RPMI7951 (cell line): Measurements from ENCODE around the gene MTCL1. TPM values are rescaled to one million over a fixed set of nuclear protein-coding genes. Genes with fewer than 3 reads are reported as not detected.
A peak's percentile ranks its signal among the peaks of the same experiment; 100 is the strongest.
"Not testable (repeated sequence)": the region's sequence is repeated elsewhere in the genome, so short reads cannot be mapped to it uniquely, and the experiment has no call there.

Experiments used
- DNase-seq: peaks from one replicate; pipeline ENCODE4 v3.0.0-alpha.2; 2012; ENCODE audit warnings: low read depth
- total RNA-seq: library from RNA; depleted of rRNA; stranded (reverse); fragments of >200 nt; shearing (Covaris generic); gene quantifications from 2 replicates; pipeline ENCODE4 v1.2.3, GENCODE V29; 2014

MTCL1 gene
- total RNA-seq, 1 experiment from 2014 or later = 9.3 TPM

- no peak for DNase-seq
Observed at GRCh38 chr18:8744038-8744437, 38.7 kb downstream of the MTCL1 start.

DNA sequence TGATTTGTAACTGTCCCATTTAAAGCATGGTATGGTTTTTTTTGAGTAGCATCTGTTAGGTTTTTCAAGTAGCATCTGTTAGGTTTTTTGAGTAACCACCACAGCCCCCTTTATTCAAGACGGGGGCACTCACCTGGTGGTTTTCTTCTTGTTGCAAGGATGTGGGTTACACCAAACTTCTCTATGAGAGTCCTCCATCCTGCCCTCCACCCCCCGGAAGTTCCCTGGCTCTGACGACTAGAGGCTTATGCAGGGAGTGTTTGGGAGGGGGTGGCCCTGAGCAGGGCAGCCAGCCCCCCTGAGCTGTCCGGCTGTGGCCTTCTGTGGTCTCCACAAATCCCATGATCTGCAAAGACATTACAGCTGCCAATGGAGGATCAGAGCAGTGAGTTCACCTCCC is 39.3 kb downstream of the MTCL1 start:
- no peak for DNase-seq

GRCh38 chr18:8745355-8746014 is 40.1 kb downstream of the MTCL1 start:
- DNase-seq = no peak

GRCh38 chr18:8747440-8747937 is 42.1 kb downstream of the MTCL1 start:
- peak; percentile 80 for DNase-seq

- no peak for DNase-seq
Observed at GRCh38 chr18:8749492-8749891, 44.1 kb downstream of the MTCL1 start.

GRCh38 chr18:8750954-8751415 is 45.6 kb downstream of the MTCL1 start:
- DNase-seq = peak; percentile 92

- DNase-seq = no peak
Observed at GRCh38 chr18:8751692-8752091, 46.3 kb downstream of the MTCL1 start.

- peak; percentile 31 for DNase-seq
Observed at GRCh38 chr18:8752329-8752728, 47.0 kb downstream of the MTCL1 start.

GRCh38 chr18:8754995-8755960 is 49.9 kb downstream of the MTCL1 start:
- DNase-seq = peak; percentile 87

DNA sequence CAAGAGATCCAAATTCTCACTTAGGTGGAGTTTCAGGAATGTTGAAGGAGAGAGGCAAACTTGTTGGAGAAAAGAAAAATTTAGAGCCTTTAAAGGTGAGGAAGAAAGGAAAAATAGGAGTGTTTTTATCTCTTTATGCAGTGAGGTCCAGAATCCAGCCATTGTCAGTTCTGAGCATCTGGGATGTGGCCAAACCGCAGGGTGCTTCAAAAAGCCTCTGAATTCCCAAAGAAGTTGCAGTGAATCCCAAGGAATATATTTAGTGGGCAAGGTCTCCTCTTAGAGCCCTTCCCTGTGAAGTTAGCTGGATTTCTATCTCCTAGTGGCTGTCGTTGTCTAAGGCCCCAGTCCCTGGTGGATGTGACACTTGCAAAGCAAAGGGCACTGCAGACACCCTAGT is 51.2 kb downstream of the MTCL1 start:
- no peak for DNase-seq

GRCh38 chr18:8757396-8757997 is 52.1 kb downstream of the MTCL1 start:
- no peak for DNase-seq

DNA sequence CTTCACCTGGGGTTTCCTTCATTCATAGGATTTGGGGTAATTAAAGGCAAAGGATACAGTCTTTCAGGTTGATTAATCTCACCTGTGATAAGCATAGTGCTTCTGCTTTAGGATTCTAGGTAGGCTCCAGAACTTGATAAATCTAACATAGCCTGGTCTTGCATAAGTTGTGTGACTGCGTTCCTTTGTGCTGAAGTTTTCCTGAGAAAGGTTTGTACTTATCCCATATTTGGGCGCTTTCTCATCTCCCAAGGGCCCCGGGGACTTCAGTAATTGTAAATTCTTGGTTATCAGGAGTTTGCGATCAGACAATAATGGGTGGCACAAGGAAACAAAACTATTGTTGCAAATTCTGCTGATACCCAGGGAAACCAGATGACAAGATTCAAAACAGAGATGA is 53.1 kb downstream of the MTCL1 start:
- no peak for DNase-seq

DNA sequence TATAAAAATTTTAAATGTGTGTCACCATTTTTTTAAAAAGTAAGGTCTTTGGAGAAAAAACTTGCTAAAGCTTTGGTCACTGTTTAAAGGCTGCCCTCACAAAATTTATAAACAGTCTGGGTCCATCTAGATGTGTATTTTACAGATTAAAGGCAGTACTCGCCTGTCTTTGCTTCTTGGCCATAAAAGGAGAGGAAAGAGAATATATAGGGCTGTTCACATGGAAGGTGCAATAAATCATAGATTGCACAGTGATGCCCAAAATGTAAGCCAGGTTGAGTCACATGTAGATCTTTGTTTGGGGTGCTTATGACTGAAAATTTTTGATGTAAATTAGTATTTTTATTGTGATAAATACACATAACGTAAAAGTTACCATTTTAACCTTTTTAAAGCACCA is 55.6 kb downstream of the MTCL1 start:
- no peak for DNase-seq

DNA sequence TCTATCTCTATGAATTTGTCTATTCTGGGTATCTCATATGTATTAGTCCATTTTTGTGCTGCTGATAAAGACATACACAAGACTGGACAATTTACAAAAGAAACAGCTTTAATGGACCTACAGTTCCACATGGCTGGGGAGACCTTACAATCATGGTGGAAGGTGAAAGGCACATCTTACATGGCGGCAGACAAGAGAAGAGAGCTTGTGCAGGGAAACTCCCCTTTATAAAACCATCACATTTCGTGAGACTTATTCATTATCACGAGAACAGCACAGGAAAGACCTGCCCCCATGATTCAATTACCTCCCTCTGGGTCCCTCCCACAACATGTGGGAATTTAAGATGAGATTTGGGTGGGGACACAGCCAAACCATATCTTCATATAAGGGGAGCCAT is 56.2 kb downstream of the MTCL1 start:
- DNase-seq = not testable (repeated sequence)

GRCh38 chr18:8762968-8763367 is 57.6 kb downstream of the MTCL1 start:
- no peak for DNase-seq

DNA sequence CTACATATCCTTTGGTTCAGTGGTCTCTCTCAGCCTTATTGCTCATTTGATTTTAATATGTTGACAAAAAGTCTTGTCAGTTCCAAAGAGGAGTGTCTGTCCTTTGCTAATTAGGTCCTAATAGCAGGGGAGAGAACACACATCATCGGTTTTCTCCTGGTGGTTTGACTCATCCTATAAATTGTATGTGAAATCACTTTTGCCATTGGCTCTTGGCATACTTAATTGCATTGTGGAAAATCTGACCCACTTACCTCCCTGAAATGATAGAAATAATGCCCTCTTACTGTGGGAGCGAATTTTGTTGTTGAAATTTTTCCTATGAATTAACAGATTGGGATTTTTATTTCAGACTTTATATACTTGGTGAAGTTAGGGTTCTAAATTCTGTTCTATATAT is 58.3 kb downstream of the MTCL1 start:
- no peak for DNase-seq

DNA sequence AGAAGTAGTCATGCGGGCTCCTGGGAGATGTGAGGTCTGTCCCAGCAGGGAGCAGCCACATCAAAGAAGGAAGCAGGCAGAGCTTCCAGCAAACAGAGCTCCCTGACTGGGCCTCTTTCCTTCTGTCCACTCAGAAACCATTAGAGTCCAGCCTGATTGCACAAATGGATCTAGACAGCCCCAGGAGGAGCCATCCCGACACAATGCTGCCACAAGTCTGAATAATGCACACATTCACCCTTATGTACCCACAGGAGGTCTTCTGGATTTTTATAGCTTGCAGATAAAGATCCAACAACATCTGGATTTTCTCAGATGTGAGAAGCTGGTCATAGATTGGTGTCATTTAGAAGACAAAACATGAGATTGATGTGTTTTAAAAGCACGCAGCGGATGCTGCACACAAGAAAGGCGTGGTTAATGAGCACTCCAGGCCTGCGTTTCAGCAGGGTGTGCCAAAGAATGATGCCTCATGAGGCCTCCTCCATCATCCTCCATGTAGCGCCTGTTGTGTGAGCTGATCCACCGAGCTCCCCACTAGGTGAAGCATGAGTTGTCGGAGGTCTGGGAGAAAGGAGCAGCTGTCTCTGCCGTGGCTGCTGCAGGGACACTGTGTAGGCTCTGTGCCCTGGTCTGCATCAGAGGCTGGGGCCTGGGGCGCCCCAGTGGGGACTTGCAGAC is 60.6 kb downstream of the MTCL1 start:
- peak; percentile 22 for DNase-seq

- DNase-seq = no peak
Observed at GRCh38 chr18:8766559-8767293, 61.4 kb downstream of the MTCL1 start.

DNA sequence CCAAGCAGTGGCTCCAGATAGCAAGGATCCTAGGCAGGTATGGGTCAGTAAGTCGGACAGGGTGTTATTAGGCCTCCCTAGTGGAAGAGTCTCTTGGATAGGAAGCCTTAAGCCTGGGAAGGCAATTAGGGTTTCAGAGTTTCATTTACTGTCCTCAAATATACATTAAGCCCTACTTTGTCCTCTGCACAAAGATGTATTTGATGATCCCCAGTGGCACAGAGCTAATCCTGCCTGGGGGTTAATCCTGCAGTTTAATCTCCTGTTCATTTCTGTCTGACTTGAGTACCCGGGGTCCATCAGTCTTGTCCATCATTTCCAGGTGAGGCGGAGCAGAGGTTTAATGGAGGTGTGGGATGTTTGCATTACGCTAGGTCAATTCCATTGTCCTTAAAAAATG is 62.0 kb downstream of the MTCL1 start:
- no peak for DNase-seq

DNA sequence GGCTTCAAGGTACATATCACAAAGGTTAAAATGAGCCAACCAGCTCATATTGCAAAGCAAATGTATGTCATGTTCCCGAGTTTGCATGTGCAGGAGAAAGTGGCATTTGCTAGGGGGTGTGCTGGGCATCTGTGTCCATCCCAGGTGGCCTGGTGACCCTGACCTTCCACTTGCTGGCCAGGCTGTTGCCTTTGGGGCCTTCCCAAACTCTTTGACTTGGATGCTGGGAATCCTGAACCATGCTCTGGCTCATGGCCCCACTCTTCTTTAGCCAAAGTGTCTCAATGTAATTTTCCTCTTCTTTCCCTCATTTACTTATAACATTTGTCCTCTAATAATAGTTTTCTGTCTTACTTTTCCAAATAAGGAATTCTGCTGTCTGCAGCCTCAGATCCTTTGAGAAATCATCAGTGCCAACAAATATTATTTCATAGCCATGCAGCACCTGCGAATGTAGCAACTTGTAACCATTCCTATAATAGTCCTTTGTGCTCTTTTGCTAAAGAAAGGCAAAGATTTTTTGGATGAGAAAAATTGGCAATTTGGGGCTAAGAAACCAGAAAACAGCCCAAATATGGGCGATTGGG is 64.2 kb downstream of the MTCL1 start:
- DNase-seq = no peak

GRCh38 chr18:8770657-8771056 is 65.3 kb downstream of the MTCL1 start:
- DNase-seq = no peak
